H1 (cell line): ENCODE data around the gene TGFB2.

Source experiments
- CTCF ChIP-seq, 3 experiments: IDR thresholded peaks; 1 replicate in 2 of 3; 2 replicates in 1 of 3; pipeline versions ENCODE4 v1.5.1 to v1.6.1; 2011; ENCODE audit warnings: low read length in 3 of 3, mild to moderate bottlenecking in 3 of 3, inconsistent platforms in 2 of 3, low read depth in 1 of 3, moderate library complexity in 1 of 3; ENCODE audit not compliant: insufficient read depth in 1 of 3; ENCODE audit errors: control extremely low read depth in 1 of 3
- GABPA ChIP-seq: IDR thresholded peaks from 2 replicates; pipeline ENCODE4 v1.6.1; 2011; ENCODE audit warnings: mild to moderate bottlenecking, low read length, moderate library complexity, borderline replicate concordance; ENCODE audit not compliant: insufficient read depth
- MAX ChIP-seq: IDR thresholded peaks from 2 replicates; pipeline ENCODE4 v1.6.1; 2012; ENCODE audit warnings: inconsistent platforms
- POLR2A ChIP-seq, 2 experiments: IDR thresholded peaks; 1 replicate in 1 of 2; 2 replicates in 1 of 2; pipeline ENCODE4 v1.6.1; 2011; ENCODE audit warnings: low read depth in 2 of 2, low read length in 2 of 2, mild to moderate bottlenecking in 2 of 2; ENCODE audit errors: control extremely low read depth in 1 of 2
- POLR2AphosphoS5 ChIP-seq: IDR thresholded peaks from 2 replicates; pipeline ENCODE4 v1.6.1; 2011; ENCODE audit warnings: low read depth, low read length
- RXRA ChIP-seq: IDR thresholded peaks from 2 replicates; pipeline ENCODE4 v1.6.1; 2011; ENCODE audit warnings: low read depth, mild to moderate bottlenecking, low read length, moderate library complexity; ENCODE audit not compliant: insufficient read depth
- SP4 ChIP-seq: IDR thresholded peaks from 2 replicates; pipeline ENCODE4 v1.6.1; 2012; ENCODE audit warnings: low read length, inconsistent platforms
- SUZ12 ChIP-seq: fragments of 200-600 bp; sonication (generic); IDR thresholded peaks from 2 replicates; pipeline ENCODE4 v1.6.1; 2012; ENCODE audit warnings: mild to moderate bottlenecking, inconsistent platforms, low read length, moderate library complexity, mixed read lengths
- TBP ChIP-seq: IDR thresholded peaks from 2 replicates; pipeline ENCODE4 v1.6.1; 2011; ENCODE audit warnings: low read depth, low read length, improper control_type of control experiment
- USF2 ChIP-seq: IDR thresholded peaks from 2 replicates; pipeline ENCODE4 v1.6.1; 2011; ENCODE audit warnings: low read length, improper control_type of control experiment
- YY1 ChIP-seq: IDR thresholded peaks from 2 replicates; pipeline ENCODE4 v1.6.1; 2011; ENCODE audit warnings: low read depth, mild to moderate bottlenecking, low read length

GRCh38 chr1:218352075-218352438 lies 6.9 kb downstream of the TGFB2 start:
- TF ChIP-seq CTCF (IDR thresholded peaks at IDR 0.05; ENCODE audit: control extremely low read depth in 1 of 3, insufficient read depth in 1 of 3, low read depth in 1 of 3, low read length in 3 of 3) (no peak), YY1 (no peak), SP4 (no peak), POLR2A (IDR thresholded peaks at IDR 0.05; ENCODE audit: control extremely low read depth in 1 of 2, low read depth in 2 of 2, low read length in 2 of 2) (no peak), POLR2AphosphoS5 (no peak), GABPA (no peak), TBP (no peak), RXRA (no peak), MAX (no peak), USF2 (no peak), SUZ12 (no peak)
